NCI-H2171 (cell line): ENCODE results near the gene NFATC3.

Experiments used
- DNase-seq: peaks from one replicate; lab custom pipeline; 2025; lab: John Stamatoyannopoulos, UW

Gene NFATC3

DNA sequence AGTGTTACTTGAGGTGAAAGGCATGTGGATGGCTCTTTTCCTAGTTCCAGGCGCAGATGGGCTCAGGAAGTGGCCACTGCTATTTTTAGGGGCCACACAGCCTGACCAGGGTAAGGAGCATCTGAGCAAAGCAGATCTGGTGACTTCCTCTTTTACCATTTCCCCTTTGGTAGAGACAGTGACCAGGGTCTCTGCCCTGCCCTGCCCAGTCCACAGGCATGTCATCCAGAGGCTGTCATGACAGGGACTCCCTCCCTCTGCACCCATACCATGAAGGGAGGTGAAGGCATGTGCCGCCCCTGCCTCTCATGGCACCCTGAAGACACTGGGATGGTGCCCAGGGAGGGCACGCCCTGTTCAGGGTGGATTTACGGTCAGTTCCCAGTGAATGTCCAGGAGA is 162.2 kb downstream of the NFATC3 start:
- no peak for DNase-seq

DNA sequence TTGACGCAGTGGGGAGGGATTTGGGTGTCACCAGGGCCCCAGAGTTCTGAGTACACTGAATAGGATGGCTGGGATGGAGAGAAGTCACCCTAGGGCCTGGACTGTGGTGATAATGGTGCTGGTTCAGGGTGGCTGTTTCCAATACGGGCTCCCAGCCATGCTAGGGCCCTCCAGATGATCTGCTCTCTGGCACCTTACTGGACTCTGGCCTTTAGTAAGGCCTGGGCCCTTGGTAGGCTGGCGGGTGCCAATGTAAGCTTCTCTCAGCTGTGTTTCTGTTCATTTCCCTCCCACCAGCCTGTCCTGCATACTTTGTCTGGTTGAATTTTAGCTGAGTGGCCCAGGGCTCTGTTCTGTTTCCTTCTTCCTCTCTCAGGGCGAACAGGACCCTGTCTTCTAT is 162.8 kb downstream of the NFATC3 start:
- DNase-seq: no peak

DNA sequence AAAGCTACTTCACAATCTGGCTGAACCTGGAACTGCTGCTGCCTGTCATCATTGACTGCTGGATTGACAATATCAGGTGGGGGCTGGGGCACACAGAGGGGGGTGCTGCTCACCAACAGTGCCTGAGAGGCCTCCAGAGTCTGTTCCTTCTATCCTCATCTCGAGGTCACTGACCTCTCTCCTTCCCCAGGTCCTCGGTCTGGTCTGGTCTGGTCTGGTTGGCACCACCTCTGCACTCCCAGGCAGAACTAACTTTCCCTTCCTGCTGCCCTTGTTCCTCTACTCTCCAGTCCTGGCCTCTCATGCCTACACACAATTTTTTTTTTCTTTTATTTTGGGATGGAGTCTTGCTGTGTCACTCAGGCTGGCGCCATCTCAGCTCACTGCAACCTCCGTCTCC is 164.2 kb downstream of the NFATC3 start:
- DNase-seq: no peak

DNA sequence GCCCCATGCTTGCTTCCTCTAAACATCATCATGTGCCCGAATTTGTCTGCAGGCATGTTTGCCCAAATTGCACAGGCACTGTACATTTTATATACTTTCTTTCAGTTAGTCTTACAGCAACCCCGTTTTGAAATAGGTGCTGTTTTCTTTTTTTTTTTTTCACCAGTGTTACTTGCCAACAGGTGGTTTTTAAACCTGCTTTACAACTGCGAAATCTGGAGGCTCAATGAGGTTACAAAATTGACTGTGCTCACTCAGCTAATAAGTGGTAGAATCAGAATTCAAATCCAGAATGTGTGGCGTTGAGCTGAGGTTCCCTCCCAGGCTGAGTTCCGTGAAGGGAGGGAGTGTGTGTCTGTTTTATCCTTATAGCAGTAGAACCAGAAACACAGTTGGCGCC is 165.8 kb downstream of the NFATC3 start:
- DNase-seq: no peak

DNA sequence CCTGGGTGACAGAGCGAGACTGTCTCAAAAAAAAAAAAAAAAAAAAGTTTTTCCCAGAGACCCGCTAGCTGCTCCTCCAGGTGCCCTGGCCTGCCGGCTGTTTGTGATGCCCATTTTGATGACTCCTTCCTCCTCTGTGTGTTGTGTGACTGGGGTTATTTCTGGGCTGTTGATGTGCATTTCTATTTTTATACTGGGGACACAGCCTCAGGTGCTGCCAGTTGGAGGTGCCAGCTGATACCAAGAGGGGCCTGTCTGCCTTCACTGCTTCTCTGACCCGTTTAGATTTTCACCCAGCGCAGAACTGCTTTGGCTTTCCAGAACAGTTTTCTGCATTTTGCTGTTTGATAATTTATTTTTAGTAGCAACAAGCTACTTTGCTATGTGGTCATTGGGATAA is 166.7 kb downstream of the NFATC3 start:
- DNase-seq: no peak

DNA sequence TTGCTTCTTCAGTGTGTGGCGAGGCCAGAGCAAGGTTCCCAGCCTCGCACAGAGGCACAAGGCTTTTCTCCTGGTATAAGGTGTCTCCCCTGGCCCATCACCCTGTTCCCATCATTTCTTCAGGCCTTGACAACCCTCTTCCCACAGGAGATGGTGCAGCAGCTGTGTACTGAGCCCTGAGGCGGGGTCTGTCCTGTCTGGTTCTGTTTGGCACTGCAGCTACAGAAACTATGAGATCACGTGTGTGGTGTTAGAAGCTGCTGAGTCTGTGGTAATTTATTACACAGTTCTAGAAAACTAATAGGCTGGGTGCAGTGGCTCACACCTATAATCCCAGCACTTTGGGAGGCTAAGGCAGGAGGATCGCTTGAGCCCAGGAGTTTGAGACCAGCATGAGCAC is 167.2 kb downstream of the NFATC3 start:
- DNase-seq: no peak

DNA sequence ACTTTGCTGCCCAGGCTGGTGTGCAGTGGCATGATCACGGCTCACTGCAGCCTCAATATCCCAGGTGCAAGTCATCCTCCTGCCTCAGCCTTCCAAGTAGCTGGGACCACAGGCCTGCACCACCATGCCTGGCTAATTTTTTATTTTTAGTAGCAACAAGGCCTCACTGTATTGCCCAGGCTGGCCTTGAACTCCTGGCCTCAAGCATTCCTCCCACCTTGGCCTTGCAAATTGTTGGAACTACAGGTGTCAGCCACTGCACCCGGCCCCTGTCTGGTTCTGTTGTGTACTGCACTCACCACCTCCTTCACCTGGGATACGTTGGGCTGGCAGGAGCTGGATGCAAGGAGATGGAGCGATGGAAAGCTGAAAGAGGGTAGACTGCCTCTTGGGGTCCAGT is 168.6 kb downstream of the NFATC3 start:
- no peak for DNase-seq

DNA sequence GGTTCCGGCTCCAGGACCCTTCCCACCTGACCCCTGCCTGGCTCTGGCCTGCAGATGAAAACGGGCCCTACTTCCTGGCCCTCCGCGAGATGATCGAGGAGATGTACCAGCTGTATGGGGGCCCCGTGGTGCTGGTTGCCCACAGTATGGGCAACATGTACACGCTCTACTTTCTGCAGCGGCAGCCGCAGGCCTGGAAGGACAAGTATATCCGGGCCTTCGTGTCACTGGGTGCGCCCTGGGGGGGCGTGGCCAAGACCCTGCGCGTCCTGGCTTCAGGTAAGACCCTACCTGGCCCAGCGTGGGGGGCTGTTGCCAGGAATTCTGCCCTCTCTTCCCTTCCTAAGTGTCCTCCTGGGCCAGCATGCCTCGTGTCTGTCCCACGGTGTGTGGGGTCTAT is 170.5 kb downstream of the NFATC3 start:
- DNase-seq: no peak

DNA sequence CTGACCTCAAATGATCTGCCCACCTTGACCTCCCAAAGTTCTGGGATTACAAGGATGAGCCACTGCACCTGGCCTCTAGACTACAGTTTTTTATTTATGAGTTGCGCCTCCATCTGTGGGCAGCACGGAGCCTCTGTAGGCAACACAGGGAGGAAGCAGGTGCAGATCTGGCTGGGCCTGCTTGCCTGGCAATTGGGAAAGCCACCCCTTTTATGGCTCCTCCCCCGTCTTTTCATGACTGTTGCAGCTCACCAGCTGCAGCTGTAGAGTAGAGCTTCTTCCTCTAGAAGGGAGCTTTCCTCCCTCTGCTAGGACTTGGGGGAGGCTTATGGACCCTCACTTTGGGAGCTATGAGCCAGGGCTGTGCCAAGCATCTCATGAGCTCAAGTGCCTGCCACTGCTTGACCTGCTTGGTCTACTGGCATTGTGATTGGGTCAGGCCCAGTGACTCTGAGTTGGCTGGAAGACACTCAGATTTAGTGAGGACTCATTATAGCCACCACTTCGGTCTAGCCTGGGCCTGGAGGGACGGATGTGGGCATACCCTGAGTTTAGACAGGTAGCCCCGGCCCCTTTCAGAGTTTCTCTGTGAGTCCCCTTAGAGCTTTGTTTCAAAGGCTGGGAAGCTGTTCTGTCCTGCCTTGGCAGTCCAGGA is 172.2 kb downstream of the NFATC3 start:
- DNase-seq: no peak

DNA sequence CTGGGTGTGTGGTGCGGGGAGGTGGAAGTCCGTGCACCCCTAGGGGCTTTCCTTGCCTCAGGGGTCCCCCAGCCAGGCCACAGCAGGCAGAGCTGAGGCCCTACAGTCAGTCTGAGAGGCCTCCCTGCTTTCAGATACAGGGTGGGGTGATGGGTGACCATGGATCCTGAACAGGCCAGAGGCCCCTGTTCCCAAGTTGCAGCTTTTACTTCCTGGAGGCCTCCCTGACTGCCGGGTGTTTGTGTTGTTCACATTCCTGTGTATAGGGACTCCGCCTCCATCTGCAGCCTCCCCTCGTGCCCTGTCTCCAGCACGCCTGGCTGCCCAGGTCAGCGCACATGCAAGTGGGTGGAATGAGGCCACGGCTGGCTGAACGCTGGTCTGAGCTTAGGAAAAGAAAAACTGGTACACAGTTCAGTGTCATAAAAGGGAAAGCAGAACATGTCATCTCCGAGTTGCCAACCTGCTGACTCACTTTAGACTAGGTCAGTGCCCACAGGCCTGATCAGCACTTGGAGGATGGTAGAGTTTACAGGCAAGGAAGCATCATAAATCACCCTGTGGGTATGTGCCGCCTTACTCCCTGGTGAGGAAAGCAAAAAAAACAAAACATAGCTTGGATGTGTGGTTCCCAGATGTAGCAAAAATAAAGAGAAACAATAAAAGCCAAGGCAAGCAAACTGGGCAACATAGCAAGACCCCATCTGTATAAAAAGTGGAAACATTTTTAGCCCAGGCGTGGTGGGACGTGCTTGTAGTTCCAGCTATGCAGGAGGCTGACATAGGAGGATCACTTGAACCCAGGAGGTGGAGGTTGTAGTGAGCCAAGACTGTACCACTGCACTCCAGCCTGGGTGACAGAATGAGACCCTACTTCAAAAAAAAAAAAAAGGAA is 173.0 kb downstream of the NFATC3 start:
- no peak for DNase-seq

DNA sequence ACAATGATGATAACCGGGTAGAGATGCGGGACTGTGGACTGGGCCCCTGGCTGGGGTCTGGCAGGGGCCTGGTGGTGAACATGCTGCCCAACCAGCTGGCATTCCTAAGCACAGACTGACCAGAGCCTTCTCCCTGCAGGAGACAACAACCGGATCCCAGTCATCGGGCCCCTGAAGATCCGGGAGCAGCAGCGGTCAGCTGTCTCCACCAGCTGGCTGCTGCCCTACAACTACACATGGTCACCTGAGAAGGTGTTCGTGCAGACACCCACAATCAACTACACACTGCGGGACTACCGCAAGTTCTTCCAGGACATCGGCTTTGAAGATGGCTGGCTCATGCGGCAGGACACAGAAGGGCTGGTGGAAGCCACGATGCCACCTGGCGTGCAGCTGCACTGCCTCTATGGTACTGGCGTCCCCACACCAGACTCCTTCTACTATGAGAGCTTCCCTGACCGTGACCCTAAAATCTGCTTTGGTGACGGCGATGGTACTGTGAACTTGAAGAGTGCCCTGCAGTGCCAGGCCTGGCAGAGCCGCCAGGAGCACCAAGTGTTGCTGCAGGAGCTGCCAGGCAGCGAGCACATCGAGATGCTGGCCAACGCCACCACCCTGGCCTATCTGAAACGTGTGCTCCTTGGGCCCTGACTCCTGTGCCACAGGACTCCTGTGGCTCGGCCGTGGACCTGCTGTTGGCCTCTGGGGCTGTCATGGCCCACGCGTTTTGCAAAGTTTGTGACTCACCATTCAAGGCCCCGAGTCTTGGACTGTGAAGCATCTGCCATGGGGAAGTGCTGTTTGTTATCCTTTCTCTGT is 174.0 kb downstream of the NFATC3 start:
- DNase-seq: no peak

DNA sequence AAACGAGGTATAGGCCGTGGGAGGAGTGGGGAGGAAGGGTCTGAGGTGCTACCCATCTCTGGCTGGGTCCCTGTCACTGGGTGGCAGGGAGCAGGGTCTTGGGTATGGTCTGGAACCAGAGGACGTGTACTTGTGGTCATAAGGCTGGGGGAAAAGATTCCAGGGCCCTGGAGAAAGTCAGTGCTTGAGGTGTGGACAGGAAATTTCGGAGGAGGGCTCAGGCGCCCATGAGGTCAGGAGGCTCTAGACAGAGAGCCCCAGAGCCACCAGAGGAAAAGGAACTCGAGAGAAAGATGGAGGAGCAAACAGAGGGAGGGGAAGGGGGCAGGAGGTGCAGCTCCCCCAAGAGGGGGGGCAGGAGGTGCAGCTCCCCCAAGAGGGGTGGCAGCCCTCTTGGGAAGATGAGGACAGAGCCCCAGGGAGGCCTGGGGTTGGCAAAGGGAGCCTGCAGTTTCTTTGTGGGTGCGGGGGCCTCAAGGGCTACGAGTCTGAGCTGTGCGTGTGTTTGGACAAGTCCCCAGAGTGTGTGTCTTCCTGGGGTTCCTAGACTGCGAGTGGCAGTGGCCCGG is 178.5 kb downstream of the NFATC3 start:
- DNase-seq: no peak

DNA sequence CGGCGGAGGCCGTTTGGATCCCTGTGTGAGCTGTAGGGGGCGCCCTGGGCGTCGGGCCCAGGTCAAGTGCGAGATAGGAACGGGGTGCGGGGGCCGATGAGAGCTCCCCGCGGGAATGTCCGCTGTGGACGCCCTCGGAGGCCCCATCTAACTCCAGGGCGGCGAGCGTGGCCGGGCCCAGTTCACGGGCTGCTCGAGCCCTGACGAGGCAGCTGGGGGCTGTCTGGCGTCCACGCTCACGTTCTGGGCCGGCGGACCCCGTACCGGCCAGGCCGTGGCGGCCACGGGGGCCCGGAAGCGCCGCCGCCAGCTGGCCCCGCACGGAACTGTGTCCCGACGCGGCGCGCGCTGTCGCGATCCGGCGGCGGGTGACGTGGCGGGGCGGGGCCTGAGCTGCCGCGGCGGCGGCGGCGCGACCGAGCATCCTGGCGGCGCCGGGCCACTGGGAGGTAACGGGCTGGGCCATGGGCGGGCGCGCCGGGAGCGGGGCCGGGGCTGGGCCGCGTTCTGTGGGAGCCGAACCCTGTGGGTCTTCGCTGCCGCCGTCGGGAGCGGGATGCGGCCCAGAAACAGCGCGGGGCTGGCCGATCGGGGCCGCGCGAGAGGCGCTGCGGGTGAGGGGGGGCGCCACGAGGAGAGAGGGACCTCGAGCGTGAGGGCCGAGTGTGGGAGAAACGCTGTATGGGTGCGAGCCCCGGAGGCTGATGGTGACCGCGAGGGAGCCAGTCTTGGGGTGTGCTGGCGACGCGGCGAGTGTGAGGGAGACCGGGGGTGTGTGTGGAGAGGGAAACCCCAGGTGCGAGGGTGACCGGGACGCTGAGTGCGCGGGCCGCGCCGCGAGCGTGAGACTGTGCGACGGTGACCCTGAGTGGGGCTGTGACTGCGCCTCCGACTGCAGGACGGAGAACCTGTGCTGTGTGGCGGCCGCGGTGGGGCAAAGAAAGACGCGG is 179.2 kb downstream of the NFATC3 start, which contains the start of gene SLC7A6:
SLC7A6 (plus strand) TSS at position 399 of the 950 bp plus-strand sequence. CDS start 10,201 bp downstream, outside the sequence.
- DNase-seq: peak; percentile 59

DNA sequence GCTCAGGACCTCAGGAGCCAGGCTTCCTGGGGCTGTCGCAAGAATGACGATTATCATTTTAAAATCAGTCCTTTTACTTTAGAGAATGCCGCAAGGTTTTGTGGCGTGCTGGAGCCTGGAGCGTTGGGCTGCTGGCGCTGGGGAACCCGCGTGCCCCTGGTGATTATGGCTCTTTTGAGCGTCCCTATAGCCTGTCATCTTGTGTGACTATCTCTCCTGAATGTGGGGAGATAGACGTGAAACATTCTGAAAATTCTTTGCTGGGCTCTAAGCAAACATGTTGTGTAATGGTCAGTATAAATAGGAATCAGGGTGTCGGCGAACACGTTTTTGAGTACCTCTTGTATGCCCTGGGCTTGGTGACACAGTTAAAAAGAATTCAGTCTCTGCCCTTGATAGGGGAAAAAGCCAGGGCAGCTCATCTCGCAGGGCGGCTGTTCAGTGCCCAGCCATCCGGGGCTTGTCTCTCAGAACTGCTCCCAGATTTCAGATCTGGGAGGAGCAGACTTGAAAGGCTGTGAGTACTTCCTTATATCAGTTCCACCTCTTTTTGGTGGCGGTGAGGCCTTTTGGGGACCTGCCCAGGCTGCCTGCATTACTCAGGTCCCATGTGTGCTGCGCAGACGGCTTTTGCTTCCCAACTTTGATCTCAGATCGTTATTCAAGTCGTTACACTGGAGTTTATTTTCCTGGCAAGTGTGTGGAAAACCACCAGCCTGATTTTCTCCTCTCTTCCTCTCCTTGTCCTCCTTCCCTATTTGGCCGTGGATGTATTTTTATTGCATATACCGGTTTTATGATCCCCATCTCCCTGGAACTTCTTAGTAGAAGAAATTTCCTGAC is 180.1 kb downstream of the NFATC3 start:
- peak; percentile 12 for DNase-seq

DNA sequence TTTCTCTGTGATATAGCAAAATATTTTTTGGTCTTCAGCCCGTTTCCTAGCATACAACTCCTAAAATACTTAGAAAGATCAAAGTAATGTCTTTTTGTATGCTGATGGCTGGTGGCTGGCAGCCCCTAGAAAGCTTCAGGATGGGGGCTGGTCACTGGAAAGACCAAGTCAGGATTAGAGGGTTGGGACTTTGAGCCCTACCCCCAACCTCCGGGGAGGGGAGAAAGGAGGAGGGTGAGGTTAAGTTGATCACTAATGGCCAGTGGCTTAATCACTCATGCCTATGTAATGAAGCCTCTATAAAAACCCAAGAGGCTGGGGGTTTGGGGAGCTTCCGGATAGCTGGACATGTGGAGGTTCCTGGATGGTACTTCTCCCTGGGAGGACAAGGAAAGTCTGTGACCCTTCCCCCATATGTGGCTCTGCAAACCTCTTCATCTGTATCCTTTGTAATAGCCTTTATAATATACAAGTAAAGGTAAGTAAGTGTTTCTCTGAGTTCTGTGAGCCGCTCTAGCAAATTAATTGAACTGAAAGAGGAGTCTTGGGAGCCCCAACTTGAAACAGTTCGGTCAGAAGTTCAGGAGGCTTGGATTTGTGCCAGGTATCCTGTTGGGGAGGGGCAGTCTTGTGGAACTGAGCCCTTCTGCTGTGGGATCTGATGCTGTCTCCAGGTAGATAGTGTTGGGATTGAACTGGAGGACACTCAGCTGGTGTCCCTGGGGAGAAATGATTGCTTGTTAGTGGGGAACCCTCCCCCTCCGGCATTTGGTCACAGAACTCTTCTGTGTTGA is 182.6 kb downstream of the NFATC3 start:
- DNase-seq: peak; percentile 93

DNA sequence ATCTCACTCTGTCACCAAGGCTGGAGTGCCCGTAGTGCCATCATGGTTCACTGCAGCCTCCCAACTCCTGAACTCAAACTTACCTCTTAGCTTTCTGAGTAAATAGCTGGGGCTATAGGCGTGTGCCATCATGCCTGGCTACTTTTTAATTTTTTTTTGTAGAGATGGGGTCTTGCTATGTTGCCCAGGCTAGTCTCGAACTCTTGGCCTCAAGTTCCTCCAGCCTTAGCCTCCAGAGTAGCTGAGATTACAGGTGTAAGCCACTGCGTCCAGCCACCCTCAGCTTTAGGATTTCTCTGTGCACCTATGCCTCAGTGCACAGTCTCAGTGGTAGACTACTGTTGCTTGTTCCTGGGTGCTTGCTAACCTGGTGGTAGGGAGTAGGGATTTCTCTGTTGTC is 184.6 kb downstream of the NFATC3 start:
- DNase-seq: no peak

DNA sequence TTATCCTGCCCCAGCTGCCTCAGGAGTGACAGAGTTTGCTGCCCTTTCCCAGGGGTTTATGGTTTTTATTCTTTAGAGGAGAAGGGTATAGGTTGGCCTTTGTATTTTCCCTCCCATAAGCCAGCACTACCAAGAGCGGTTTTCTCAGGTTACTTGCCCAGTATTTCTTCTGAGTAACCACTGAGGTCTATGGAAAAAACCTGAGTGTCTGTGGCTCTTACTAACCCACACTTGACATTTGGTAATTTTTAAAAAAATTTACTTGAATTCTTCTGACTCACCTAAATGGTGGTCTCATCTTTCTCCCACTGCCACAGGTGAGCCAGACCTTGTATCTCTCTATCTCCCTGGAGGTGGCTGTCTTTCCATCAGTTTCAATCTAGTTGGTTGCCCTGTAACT is 185.2 kb downstream of the NFATC3 start:
- DNase-seq: no peak

DNA sequence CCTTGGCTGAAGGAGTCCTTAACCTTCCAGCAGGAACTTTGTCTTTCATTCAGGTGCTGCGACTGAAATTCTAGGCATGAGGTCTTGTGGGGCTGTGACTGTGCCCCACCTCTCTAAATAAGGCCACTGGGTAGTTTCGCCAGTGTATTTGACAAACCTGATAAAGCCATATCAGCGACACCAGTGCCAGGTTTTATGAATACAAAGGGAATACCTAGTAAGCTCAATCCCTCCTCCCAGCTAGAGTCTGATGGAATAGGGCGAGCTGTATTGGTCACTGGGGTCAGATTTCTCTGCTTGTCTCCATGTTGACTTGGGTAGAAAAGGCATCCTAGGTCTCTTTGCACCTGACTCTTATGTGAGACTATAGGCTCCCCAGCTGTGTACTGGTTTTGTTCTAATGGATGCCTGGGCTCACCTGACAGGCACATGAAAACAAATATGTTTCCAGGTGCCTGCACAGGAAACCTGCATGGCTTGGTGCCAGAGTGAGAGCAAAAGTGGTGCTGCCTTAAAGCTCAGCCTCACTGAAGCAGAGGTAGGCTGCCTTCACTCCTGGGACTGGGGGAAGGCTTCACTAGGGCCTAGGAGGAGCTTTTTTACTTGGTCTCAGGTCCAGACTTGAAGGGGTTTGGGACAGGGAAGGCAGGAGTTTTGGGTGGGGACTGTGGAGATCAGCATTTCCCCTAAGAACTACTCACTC is 187.5 kb downstream of the NFATC3 start:
- DNase-seq: peak; percentile 86

DNA sequence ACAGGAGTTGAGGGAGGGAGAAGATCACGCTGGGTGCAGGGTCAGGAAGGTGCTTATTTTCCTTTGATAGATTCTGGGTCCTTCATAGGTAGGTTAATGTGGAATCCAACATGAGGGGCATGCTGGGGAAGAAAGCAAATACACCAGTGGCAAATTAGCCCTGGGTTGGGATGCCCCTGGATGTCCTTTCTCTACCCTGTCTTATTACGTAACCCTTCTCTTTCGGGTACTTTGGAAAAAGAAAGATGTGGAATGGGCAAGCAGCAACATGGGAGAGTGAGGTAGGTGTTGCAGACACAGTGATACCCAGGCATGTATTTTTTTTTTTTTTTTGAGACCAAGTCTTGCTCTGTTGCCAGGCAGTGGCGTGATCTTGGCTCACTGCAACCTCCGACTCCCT is 188.3 kb downstream of the NFATC3 start:
- DNase-seq: no peak
